ENCODE data around the gene METTL8. TPM values are rescaled to one million over a fixed set of nuclear protein-coding genes. Genes with fewer than 3 reads are reported as not detected.

Gene METTL8
- total and polyA plus RNA-seq, 2 of the 13 experiments (the other 11 are each of a cell fraction or from before 2014, with no cell fraction given) = 18.6 to 68.2 TPM

GRCh38 chr2:171434013-171434989 is 511 bp upstream of the METTL8 start, which contains the start of gene DCAF17 (continued):
- TF ChIP-seq DMAP1 (CRISPR knock-in tag; IDR thresholded peaks at IDR 0.05) (peak; percentile 85), NFKBIZ (CRISPR knock-in tag; IDR thresholded peaks at IDR 0.05) (peak; percentile 61; the same call in 1 of the 2 replicates), MAX (IDR thresholded peaks at IDR 0.05) (peak; percentile 83), ZNF674 (CRISPR knock-in tag; IDR thresholded peaks at IDR 0.05; ENCODE audit: low read depth) (peak; percentile 83; the same call in 1 of the 2 replicates), ARID5B (CRISPR knock-in tag; IDR thresholded peaks at IDR 0.05) (peak; percentile 14; the same call in 1 of the 2 replicates), WIZ (CRISPR knock-in tag; IDR thresholded peaks at IDR 0.05) (no peak), PLSCR1 (CRISPR knock-in tag; IDR thresholded peaks at IDR 0.05; ENCODE audit: borderline replicate concordance) (no peak), NBN (conservative IDR thresholded peaks at IDR 0.05) (no peak), TIGD3 (CRISPR knock-in tag; IDR thresholded peaks at IDR 0.05; ENCODE audit: borderline replicate concordance) (0 out of 2 replicates have a peak, but pooled peaks have one; percentile 11), REST (IDR thresholded peaks at IDR 0.05; ENCODE audit: borderline replicate concordance in 1 of 2, low read depth in 1 of 2, low read length in 2 of 2) (no peak), PHF20 (CRISPR knock-in tag; IDR thresholded peaks at IDR 0.05) (peak; percentile 50), SMARCE1 (IDR thresholded peaks at IDR 0.05; ENCODE audit: borderline replicate concordance) (no peak), ZNF160 (CRISPR knock-in tag; IDR thresholded peaks at IDR 0.05) (peak; percentile 41; the same call in 1 of the 2 replicates), FUBP1 (CRISPR knock-in tag; IDR thresholded peaks at IDR 0.05; ENCODE audit: borderline replicate concordance) (no peak), ATF1 (CRISPR knock-in tag; IDR thresholded peaks at IDR 0.05) (no peak), ZNF777 (CRISPR knock-in tag; IDR thresholded peaks at IDR 0.05) (peak; percentile 97)

Measured in HepG2 (cell line).